PC-3 (cell line): ENCODE data around the gene OVOL3.

Experiments
- CTCF ChIP-seq: fragments of 300-600 bp; sonication (generic); conservative IDR thresholded peaks from 2 replicates; pipeline ENCODE4 v1.5.1; 2017; ENCODE audit warnings: antibody characterized with exemption, low read depth, mild to moderate bottlenecking, low read length
- EZH2phosphoT487 ChIP-seq: fragments of 300-600 bp; sonication (generic); IDR thresholded peaks from 2 replicates; pipeline ENCODE4 v1.6.1; 2018; ENCODE audit warnings: mild to moderate bottlenecking, antibody characterized with exemption, low read length, borderline replicate concordance

GRCh38 chr19:36115453-36116343 is 4.8 kb downstream of the OVOL3 start, which contains the start of gene TBCB:
- TF ChIP-seq CTCF (no peak), EZH2phosphoT487 (no peak)
